Stimulated activated CD4-positive, alpha-beta T cell treated with anti-CD3 and anti-CD28 coated beads, Interleukin-4, amount 100 ng/mL, for 4 hours (primary cell): ENCODE measurements around the gene CFAP44.
"Not testable (repeated sequence)": the region's sequence is repeated elsewhere in the genome, so short reads cannot be mapped to it uniquely, and the experiment has no call there.

Experiments
- DNase-seq, 2 experiments: peaks; one replicate each; pipeline ENCODE4 v3.0.0-alpha.2; 2020

CFAP44 gene, protein sequence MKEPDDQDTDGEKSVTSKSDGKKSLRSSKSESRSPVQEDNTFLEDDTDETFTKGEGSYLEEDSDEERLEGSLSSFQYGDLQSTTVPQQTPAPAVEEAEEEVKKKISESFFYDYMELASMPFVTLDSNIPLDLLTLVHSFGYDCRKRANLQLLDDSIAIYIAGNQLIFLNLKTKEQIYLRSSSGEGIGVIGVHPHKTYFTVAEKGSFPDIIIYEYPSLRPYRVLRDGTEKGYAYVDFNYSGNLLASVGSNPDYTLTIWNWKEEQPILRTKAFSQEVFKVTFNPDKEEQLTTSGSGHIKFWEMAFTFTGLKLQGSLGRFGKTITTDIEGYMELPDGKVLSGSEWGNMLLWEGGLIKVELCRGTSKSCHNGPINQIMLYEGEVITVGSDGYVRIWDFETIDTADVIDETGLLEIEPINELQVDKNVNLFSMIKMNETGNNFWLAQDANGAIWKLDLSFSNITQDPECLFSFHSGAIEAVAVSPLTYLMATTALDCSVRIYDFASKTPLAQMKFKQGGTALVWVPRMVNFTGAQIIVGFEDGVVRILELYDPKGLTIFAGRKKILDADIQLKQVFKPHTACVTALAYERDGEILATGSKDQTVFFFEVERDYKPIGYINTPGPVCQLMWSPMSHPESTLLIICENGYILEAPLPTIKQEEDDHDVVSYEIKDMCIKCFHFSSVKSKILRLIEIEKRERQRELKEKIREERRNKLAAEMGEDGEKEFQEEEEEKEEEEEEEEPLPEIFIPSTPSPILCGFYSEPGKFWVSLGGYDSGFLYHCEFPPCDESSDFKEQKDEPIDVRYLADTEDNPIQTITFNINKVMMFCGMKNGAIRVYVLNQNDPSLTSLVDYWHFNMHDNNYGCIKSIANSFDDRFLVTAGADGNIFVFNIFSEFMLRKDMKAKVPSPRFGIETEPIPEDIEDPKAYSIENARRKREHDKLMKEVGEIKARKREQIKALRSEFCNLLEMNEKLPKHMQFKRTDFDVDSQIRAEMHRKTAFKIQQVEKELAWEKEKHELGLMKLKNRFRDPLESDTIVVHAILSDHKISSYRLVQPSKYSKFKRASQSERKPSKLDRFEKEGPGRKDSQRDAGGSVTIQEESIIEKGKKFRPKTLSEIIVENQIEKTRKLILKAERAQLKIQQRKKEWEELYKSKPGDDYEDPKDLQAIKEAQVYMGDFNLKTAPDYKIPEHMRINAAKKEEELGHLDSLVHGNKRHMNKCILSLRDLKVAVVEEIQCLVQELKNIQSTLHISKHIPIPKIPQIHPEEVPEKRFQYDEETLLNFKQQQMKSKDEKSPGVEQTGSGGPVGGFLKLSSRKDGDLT (N-terminal part only)

GRCh38 chr3:113441051-113441770 lies at the start of gene CFAP44:
TSS of gene CFAP44 (minus strand) at chr3:113441493. CDS start at chr3:113433664, 7,829 bp downstream.
- peak; percentile 40 to 41 for DNase-seq

- peak in 1 of 2 experiments; percentile 7 for DNase-seq
Measured at GRCh38 chr3:113485161-113485609, 43.9 kb upstream of the CFAP44 start.

DNA sequence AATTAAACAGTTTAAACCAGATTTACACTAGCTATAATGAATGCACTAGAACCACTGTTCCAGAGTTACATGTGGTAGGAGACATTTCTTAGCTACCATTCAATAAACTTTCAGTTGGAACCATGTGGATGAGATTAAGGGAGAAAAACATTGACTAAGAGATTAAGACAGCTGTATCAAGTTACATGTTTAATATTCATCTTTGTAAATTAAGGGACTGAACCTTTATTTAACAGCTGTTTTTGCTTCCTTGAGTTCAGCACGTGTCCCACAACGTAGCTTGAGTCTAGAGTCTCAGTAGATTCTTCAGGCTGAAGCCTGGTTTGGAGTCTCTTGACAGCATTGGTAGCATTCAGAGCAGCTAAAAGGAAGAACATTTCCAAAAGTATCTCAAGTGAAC lies 27.2 kb upstream of the CFAP44 start:
- DNase-seq: no peak

DNA sequence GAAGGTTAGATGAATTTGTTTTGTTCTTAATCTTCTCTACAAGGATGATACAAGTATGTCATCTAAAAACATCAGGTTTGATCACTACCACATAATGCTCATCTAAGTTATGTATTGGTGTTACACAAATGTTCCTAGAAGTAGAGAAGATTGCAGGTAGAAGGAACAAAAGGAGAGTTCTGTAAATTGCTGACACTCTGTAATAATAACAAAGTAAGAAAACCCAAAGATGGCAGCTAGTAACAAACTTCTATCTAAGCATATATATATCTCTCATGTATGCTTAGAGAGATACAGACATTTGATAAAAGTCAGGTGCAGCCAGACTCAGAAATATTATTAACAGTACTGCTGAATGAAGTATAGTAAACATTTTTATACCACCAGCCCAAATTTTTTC lies 20.2 kb upstream of the CFAP44 start:
- no peak for DNase-seq

GRCh38 chr3:113458554-113458953 lies 17.3 kb upstream of the CFAP44 start:
- not testable (repeated sequence) for DNase-seq

GRCh38 chr3:113455446-113455845 lies 14.2 kb upstream of the CFAP44 start:
- no peak for DNase-seq

DNA sequence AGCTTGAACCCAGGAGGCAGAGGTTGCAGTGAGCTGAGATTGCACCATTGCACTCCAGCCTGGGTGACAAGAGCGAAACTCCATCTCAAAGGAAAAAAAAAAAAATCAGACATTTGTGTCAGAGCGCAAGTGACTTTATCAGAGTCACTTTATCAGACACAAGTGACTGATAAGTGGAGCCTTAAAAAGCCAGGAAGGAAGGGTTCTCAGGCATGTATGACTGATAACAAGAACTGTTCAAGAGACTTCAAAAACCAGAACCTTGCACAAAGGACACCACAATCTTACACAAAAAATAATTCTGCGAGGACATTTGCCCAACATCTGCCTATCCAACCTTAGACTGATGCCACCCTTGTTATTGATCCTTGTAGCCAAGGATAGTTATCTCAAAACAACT lies 13.3 kb upstream of the CFAP44 start:
- DNase-seq: no peak

GRCh38 chr3:113454057-113454456 lies 12.8 kb upstream of the CFAP44 start:
- no peak for DNase-seq

DNA sequence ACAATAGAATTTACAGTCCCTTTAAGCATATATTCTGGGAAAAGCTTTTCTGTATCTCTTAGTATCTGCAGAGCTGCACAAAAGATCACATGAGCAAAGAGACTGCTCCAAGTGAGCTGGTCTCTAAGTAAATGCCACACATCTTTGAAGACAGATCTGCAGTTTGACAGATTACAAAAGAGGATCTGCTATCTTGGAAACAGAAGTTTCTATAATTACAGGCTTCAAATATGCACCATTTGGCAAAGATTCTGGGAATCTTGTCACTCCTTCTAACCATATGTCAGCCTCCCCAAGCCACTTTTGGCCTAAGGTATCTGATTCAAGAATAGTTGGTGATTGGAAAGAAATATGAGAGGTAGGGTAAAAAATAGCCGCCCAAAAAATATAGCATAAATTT lies 9.6 kb upstream of the CFAP44 start:
- DNase-seq: no peak

DNA sequence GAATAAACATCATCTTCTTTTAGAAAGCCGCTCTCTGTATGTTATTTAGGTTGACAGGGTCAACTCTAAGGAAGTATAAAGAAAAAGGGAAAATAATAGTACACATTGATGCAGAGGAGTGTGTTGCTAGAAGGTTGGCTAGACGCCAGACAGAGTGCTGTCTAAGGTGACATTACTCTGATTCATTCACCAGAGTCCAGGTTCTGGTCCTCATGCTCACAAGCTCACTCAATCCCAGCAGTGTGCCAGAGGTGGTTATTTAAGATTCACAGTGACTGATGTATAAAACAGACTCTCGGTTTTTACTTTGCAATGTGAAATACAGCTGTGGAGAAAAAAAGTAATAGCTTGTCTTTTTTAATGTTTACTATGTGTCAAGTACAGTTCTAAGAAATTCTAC lies 1.7 kb downstream of the CFAP44 start:
- DNase-seq: no peak

DNA sequence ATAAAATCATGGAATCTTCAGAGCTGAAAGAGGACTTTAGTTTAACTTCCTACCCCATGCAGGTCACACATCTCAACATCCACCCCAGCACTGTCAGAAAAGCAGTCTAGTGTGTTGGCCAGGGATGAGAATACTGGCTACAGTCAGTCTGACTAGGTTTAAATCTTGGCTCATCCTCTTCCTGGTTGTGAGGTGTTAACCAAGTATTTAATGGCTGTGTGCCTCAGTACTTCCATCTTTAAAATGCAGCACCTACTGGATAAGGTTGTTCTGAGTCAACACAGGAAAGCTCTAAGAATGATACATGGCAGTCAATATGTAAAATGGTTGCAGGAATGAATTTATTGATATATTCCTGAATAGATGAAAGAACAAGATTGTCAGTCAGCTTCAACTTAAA lies 3.1 kb downstream of the CFAP44 start:
- DNase-seq: no peak

- DNase-seq: no peak
Measured at GRCh38 chr3:113437411-113437810, 3.9 kb downstream of the CFAP44 start.

DNA sequence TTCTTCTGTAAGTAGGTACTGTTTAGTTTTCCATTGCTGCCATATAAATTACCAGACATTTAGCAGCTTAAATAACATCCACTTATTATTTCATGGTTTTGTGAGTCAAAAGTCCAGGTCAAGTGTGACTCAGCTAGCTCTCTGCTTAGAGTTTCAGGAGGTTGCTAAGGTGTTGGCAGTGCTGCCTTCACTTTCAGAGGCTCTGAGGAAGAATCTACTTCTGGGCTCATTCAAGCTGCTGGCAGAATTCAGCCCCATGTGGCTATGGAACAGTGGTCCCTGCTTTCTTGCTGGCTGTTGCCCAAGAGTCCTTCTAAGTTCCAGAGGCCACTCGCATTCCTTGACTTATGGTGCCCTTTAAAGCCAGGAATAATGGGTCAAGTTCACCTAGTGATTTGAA lies 4.5 kb downstream of the CFAP44 start:
- no peak for DNase-seq

DNA sequence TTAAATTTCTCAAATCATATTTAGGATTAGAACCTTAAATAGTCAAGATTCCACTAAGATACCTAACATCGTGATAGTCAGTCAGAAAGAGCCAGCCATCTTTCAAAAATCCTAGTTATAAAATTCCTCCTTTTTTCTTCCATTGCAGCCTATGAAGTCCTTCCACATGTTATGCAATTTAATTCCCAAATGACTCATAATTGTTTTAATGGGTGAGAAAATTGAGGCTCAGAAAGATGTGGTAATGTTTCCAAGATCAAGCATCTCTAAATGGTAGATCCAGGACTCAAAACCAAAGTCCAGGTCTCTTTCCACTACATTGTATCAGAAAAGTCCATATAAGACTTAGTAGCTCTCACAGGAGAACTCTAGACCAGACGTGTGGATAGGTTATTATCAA lies 9.5 kb downstream of the CFAP44 start:
- no peak for DNase-seq

- DNase-seq: no peak
Measured at GRCh38 chr3:113428581-113428980, 12.7 kb downstream of the CFAP44 start.

GRCh38 chr3:113423699-113424098 lies 17.6 kb downstream of the CFAP44 start:
- DNase-seq: no peak

DNA sequence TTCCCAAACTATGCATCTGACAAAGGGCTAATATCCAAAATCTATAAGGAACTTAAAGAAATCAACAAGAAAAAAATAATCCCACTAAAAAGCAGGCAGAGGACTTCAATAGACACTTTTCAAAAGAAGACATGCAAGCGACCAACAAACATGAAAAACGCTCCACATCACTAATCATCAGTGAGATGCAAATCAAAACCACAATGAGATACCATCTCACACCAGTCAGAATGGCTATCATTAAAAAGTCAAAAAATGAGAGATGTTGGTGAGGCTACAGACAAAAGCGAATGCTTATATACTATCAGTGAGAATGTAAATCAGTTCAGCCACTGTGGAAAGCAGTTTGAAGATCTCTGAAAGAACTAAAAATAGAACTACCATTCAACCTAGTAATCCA lies 20.2 kb downstream of the CFAP44 start:
- no peak for DNase-seq

- DNase-seq: no peak
Measured at GRCh38 chr3:113409676-113410075, 31.6 kb downstream of the CFAP44 start.

GRCh38 chr3:113405180-113405579 lies 36.1 kb downstream of the CFAP44 start:
- DNase-seq: no peak

GRCh38 chr3:113404637-113405036 lies 36.7 kb downstream of the CFAP44 start:
- no peak for DNase-seq
